ENCODE measurements around the gene MDK. TPM values are rescaled to one million over a fixed set of nuclear protein-coding genes. Genes with fewer than 3 reads are reported as not detected.

The MDK gene
- total RNA-seq, 1 experiment from 2014 or later, result 399 TPM

DNA sequence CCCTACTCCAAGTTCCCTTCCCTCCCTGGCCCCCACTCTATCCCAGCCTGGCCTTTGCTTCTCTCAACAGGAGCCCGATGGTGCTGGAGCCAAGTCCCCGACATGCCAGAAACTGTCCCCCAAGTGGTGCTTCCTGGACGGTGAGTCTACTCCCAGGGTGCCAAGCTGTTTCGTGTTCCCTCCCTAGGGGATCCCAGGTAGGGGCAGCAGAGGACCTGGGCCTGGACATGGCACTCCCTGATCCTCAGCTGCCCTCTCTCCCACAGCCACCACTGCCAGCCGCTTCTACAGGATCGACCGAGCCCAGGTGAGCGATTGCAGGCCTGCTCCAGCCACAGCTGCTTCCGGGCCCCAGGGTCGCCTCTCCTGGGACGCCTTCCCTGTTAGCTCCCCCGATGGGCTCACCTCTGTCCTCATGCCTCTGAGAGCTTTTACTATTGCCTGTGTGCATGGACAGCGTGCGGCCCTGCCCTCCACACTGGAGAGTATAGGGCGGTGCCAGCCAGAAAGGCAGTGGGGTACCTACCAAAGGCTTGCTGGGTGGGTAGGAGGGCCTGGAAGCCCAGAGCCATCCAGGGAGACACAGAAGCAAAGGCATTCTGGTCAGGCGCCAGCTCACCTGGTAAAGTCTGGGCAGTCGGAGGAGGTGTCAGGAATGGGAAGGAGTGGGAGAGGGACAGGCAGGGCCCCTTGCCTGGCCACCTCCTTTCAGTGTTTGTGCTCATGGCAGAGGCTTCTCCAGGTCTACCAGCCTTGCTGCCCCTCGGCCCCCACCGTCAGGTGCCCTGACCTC lies 5.0 kb upstream of the MDK start:
- Histone ChIP-seq H3K79me2 (ENCODE audit: low read depth) (no peaks in the 10 kb centered on the region), H3K9me3 (ENCODE audit: insufficient read depth, low read depth) (no peaks in the 10 kb centered on the region), H3K27ac (no peak overlapping the region), H3K36me3 (ENCODE audit: low read depth) (no peaks in the 10 kb centered on the region), H2AFZ (no peak overlapping the region), H4K20me1 (ENCODE audit: insufficient read depth) (no peaks in the 10 kb centered on the region), H3K27me3 (ENCODE audit: insufficient read depth, low read depth) (no peaks in the 10 kb centered on the region), H3K4me1 (replicated peaks; ENCODE audit: insufficient read depth) (no peaks in the 10 kb centered on the region; the same call in 1 of the 2 replicates), H3F3A (ENCODE audit: insufficient read depth, low read depth) (peaks cover 41% of the 10 kb centered on the region), H3K4me2 (no peak overlapping the region), H3K9me2 (ENCODE audit: insufficient read depth) (no peaks in the 10 kb centered on the region), H3K4me3 (no peak overlapping the region)
- ChIA-PET POLR2A (ENCODE audit: unreplicated experiment) (interaction anchor here (0.6 kb wide), 1 partner anchor 1702 kb away, joined by 3 read pairs; no protein-coding TSS in a partner anchor), CTCF (interaction anchor here (0.6 kb wide), 1 partner anchor 68 kb away, joined by 3 read pairs; no protein-coding TSS in a partner anchor)
- intact Hi-C loops (cut with micrococcal nuclease; ENCODE audit: unreplicated experiment), result no loop called here
- no TSS peak for BruUV-seq (replicated peaks)
- TF ChIP-seq CTCF (conservative IDR thresholded peaks at IDR 0.05) (no peak), EZH2 (IDR thresholded peaks at IDR 0.05; ENCODE audit: low read depth) (no peak)
- DNase-seq, result no peak

- no peak overlapping the region for H2AFZ ChIP-seq
- intact Hi-C loops (cut with micrococcal nuclease; ENCODE audit: unreplicated experiment), result no loop called here
- no peaks in the 10 kb centered on the region for H3K9me2 ChIP-seq (ENCODE audit: insufficient read depth)
- no peak overlapping the region for H3K4me2 ChIP-seq
- no peaks in the 10 kb centered on the region for H3K9me3 ChIP-seq (ENCODE audit: insufficient read depth, low read depth)
- CTCF ChIA-PET, result no interaction called here
- no peaks in the 10 kb centered on the region for H4K20me1 ChIP-seq (ENCODE audit: insufficient read depth)
- H3K27ac ChIP-seq, result no peak overlapping the region
- POLR2A ChIA-PET (ENCODE audit: unreplicated experiment), result no interaction called here
- H3K4me3 ChIP-seq, result no peak overlapping the region
- no peaks in the 10 kb centered on the region for H3K27me3 ChIP-seq (ENCODE audit: insufficient read depth, low read depth)
- H3K36me3 ChIP-seq (ENCODE audit: low read depth), result no peaks in the 10 kb centered on the region
- no peaks in the 10 kb centered on the region for H3K79me2 ChIP-seq (ENCODE audit: low read depth)
- DNase-seq, result no peak
- TF ChIP-seq EZH2 (IDR thresholded peaks at IDR 0.05; ENCODE audit: low read depth), result no peak
- TF ChIP-seq CTCF (conservative IDR thresholded peaks at IDR 0.05), result no peak
- peaks cover 4% of the 10 kb centered on the region; the same call in 1 of the 2 replicates for H3K4me1 ChIP-seq (replicated peaks; ENCODE audit: insufficient read depth)
- peaks cover 42% of the 10 kb centered on the region for H3F3A ChIP-seq (ENCODE audit: insufficient read depth, low read depth)
- BruUV-seq (replicated peaks), result no TSS peak
Measured at GRCh38 chr11:46377290-46377689, 4.2 kb upstream of the MDK start.

- DNase-seq, result no peak
- Histone ChIP-seq H2AFZ (no peak overlapping the region), H3K4me1 (replicated peaks; ENCODE audit: insufficient read depth) (peaks cover 9% of the 10 kb centered on the region; the same call in 1 of the 2 replicates), H3K4me3 (no peak overlapping the region), H3K27me3 (ENCODE audit: insufficient read depth, low read depth) (no peaks in the 10 kb centered on the region), H3K4me2 (no peak overlapping the region), H3K9me3 (ENCODE audit: insufficient read depth, low read depth) (no peaks in the 10 kb centered on the region), H3K9me2 (ENCODE audit: insufficient read depth) (no peaks in the 10 kb centered on the region), H3K27ac (no peak overlapping the region), H3K79me2 (ENCODE audit: low read depth) (no peaks in the 10 kb centered on the region), H4K20me1 (ENCODE audit: insufficient read depth) (no peaks in the 10 kb centered on the region), H3K36me3 (ENCODE audit: low read depth) (no peaks in the 10 kb centered on the region), H3F3A (ENCODE audit: insufficient read depth, low read depth) (peaks cover 46% of the 10 kb centered on the region)
- TF ChIP-seq CTCF (conservative IDR thresholded peaks at IDR 0.05) (no peak), EZH2 (IDR thresholded peaks at IDR 0.05; ENCODE audit: low read depth) (no peak)
- intact Hi-C loops (cut with micrococcal nuclease; ENCODE audit: unreplicated experiment), result no loop called here
- ChIA-PET CTCF (no interaction called here), POLR2A (ENCODE audit: unreplicated experiment) (no interaction called here)
- BruUV-seq (replicated peaks), result no TSS peak
Measured at GRCh38 chr11:46377831-46378230, 3.6 kb upstream of the MDK start.
